GM19035 (cell line): ENCODE measurements around the gene KHNYN.
"Not testable (repeated sequence)": the region's sequence is repeated elsewhere in the genome, so short reads cannot be mapped to it uniquely, and the experiment has no call there.

Experiments
- ATAC-seq: cut with Tn5 transposase; IDR thresholded peaks from one replicate; pipeline ENCODE4 v1.9.1; 2021; ENCODE audit not compliant: unreplicated experiment

KHNYN gene

DNA sequence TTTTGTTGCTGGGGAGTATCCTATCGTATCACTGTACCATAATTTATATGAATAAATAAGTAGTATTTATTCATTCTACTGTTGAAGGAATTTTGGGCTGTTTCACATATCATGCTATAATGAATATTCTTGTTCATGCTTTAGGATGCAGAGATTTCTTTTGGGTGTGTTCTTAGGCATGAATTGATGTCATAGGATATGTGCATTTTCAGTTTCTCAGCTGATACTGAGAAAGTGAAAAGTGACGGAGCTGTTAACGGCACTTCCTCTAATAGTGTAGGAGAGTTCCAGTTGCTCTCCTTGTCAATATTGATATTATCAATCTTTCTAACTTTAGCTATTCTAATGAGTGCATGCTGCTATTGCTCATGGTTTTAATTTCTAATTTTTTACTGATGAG is 36.1 kb downstream of the KHNYN start:
- ATAC-seq: no peak

DNA sequence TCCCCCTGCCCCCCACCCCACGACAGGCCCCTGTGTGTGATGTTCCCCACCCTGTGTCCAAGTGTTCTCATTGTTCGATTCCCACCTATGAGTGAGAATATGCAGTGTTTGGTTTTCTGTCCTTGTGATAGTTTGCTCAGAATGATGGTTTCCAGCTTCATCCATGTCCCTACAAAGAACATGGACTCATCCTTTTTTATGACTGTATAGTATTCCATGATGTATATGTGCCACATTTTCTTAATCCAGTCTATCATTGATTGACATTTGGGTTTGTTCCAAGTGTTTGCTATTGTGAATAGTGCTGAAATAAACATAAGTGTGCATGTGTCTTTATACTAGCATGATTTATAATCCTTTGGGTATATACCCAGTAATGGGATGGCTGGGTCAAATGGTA is 40.7 kb downstream of the KHNYN start:
- not testable (repeated sequence) for ATAC-seq

DNA sequence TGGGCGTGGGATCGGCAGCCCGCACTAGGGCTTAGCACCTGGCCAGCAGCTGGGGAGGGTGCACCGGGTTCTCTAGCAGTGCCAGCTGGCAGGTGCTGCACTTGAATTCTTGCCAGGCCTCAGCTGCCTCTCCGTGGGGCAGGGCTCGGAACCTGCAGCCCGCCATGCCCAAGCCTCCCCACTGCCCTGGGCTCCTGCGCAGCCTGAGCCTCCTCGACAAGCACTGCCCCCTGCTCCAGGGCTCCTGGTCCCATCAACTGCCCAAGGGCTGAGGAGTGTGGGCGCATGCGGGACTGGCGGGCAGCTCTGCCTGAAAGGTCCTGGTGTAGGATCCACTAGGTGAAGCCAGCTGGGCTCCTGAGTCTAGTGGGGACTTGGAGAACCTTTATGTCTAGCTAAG is 43.5 kb downstream of the KHNYN start:
- ATAC-seq: no peak

DNA sequence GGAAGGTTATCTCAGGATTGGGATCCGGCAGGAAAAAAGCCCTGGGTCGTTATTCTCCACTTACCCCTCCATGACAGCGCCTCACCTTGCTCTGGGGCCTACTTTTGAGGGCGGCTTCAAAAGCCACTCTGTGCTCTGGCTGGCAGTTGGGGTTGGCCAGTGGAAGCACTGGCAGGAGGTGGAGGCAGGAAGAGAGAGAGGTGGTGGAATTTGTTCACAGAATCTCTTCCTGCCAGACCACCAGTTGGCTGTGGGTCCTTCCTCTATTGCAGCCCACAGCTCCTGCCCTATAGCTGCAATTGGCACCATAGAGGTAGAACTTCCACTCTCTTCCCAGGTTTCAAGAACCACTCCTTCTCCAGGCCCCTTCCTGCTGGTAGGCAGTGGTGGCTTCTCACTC is 45.5 kb downstream of the KHNYN start:
- ATAC-seq: no peak

DNA sequence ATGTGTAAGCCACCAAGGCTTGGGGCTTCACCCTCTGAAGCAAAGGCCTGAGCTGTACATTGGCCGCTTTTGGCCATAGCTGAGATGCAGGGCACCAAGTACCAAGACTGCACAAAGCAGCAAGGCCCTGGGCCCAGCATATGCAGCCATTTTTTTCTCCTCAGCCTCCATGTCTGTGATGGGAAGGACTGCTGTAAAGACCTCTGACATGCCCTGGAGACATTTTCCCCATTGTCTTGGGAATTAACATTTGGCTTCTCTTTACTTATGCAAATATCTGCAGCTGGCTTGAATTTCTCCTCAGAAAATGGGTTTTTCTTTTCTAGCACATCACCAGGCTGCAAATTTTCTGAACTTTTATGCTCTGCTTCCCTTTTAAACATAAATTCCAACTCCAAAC is 50.2 kb downstream of the KHNYN start:
- ATAC-seq: not testable (repeated sequence)

DNA sequence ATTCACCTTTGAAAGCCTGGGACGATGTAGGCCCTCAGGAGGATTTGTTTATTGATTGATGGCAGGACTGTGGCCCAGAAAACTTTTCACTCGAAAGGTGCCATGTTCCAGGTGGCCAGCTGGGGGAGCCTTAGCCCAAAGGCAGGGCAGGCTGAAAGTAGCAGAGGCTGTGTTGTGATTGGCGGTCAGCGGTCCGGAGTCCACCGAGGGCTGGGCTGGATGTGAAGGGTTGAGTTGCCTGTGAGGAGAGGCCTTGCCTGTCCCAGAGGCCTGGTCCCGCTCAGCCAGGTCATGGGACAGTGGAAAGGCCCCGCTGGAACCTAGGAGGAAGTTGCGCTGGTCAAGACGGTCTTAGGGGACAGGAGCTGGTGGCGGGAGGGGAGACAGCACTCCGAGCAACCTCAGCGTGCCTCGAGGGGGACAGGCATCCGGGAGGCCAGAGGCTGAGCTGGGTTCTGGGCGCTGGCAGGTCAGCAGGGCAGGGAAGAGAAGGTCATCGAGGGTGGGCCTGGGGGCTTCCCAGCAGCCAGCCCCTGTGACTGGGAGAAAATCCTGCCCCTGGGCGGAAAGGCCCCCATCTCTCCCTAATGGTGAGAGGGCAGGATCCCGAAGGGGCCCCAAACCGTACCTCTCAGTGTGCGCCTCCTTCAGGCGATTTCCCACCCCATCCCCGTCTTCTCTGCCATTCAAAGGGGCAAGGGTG is 52.0 kb downstream of the KHNYN start:
- peak; percentile 91 for ATAC-seq

DNA sequence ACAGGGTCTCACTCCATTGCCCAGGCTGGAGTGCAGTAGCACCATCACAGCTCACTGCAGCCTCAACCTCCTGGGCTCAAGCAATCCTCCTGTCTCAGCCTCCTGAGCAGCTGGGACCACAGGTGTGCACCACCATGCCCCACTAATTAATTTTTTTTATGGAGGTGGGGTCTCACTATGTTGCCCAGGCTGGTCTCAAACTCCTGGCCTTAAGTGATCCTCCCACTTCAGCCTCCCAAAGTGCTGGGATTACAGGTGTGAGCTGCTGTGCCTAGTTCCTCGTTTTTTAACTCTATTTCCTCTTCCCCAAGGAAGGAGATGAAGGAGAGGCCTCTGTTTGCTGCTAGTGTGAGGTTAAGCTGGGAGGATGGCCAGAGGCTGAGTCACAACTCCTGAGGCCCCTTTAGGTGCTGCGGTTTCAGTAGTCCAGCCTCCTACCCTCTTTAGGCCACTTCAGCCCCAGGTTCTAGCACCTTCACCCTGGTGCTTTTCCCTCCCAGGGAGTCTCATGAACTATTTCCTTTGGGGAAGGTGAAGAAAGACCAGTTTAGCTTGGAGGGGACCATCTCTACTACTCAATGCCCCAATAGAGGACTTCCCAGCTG is 53.0 kb downstream of the KHNYN start:
- not testable (repeated sequence) for ATAC-seq

DNA sequence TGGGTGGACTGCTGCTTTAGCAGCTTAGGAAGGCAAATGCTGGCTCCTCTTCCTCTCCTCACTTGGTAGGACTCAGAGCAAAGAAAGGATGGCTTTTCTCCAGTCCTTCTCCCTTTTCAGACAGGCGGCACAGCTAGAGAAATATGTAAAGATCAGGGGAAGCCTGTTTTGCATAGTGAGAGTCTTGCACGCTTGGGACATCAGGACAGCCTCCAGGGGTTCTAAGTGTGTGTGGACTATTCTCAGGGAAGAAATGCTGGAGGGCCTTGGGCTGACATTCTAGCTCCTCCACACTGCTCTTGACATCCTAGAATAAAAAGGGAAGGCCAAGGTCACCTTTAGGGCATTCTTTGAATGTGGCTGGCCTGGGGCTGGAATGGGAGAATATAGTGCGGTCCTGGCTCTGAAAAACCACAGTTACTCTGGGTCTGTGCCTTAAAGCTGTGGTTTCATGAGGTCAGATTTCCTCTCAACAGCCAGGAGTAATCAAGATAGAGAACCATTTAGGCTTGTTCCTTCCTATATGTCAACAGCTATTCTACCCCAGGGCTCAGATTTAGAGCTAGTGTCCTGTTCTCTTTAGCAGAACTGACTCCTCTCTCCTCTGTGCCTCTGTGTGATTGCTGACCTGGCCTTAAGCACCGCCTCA is 54.0 kb downstream of the KHNYN start:
- ATAC-seq: no peak
